ENCODE measurements around the gene ENTPD2. TPM values are rescaled to one million over a fixed set of nuclear protein-coding genes. Genes with fewer than 3 reads are reported as not detected.
A peak's percentile ranks its signal among the peaks of the same experiment; 100 is the strongest.

ENTPD2 gene
- total RNA-seq, 4 donors from 2014 or later, result 0.42 to 1.2 (median 1.0) TPM

DNA sequence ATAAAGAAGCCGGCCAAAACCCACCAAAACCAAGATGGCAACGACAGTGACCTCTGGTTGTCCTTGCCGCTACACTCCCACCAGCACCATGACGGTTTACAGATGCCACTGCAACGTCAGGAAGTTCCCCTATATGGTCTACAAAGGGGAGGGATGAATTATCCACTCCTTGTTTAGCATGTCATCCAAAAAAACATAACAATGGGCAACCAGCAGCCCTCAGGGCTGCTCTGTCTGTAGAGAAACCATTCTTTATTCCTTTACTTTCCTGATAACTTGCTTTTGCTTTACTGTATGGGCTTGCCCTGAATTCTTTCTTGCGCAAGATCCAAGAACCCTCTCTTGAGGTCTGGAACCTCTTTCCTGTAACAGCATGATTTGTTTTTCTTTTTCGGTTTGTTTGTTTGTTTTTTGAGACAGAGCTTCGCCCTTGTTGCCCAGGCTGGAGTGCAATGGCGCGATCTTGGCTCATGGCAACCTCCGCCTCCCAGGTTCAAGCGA, 21.5 kb upstream of the ENTPD2 start:
- intact Hi-C loops (cut with DNase I), result no loop called here

GRCh38 chr9:137074657-137075274, 20.9 kb upstream of the ENTPD2 start:
- peaks cover 20 to 51% (median 48%) of the 10 kb centered on the region in 4 donors for H3K4me1 ChIP-seq
- DNase-seq (ENCODE audit: extremely low spot score), result no peak
- intact Hi-C loops (cut with DNase I), result no loop called here
- WGBS, result 87% methylated on average over 12 of the region's 12 CpGs
- peaks cover 0 to 21% (median under 1%) of the 10 kb centered on the region in 4 donors for H3K27me3 ChIP-seq
- H3K9me3 ChIP-seq, result no peaks in the 10 kb centered on the region
- TF ChIP-seq EP300 (IDR thresholded peaks at IDR 0.05) (no peak), POLR2AphosphoS5 (IDR thresholded peaks at IDR 0.05) (no peak), CTCF (IDR thresholded peaks at IDR 0.05) (no peak), POLR2A (IDR thresholded peaks at IDR 0.05; ENCODE audit: low read depth) (no peak)
- H3K4me3 ChIP-seq, result no peak overlapping the region
- H3K27ac ChIP-seq (replicated peaks in 1 of 4), result no peak overlapping the region
- H3K36me3 ChIP-seq, result peaks cover 0 to 13% (median 12%) of the 10 kb centered on the region in 4 donors

More for the DNA sequence above, 21.5 kb upstream of the ENTPD2 start:
- Histone ChIP-seq H3K9me3 (no peaks in the 10 kb centered on the region), H3K4me1 (peaks cover 20 to 48% (median 42%) of the 10 kb centered on the region in 4 donors), H3K4me3 (no peak overlapping the region), H3K27ac (replicated peaks in 1 of 4) (no peak overlapping the region), H3K27me3 (peaks cover 0 to 15% (median 0%) of the 10 kb centered on the region in 4 donors), H3K36me3 (peaks cover 0 to 18% (median 17%) of the 10 kb centered on the region in 4 donors)
- no peak for DNase-seq (ENCODE audit: extremely low spot score)
- TF ChIP-seq CTCF (IDR thresholded peaks at IDR 0.05), result no peak
- no peak for TF ChIP-seq POLR2AphosphoS5 (IDR thresholded peaks at IDR 0.05)
- TF ChIP-seq EP300 (IDR thresholded peaks at IDR 0.05), result no peak
- no peak for TF ChIP-seq POLR2A (IDR thresholded peaks at IDR 0.05; ENCODE audit: low read depth)
- 90% methylated on average over 12 of the region's 12 CpGs for WGBS

DNA sequence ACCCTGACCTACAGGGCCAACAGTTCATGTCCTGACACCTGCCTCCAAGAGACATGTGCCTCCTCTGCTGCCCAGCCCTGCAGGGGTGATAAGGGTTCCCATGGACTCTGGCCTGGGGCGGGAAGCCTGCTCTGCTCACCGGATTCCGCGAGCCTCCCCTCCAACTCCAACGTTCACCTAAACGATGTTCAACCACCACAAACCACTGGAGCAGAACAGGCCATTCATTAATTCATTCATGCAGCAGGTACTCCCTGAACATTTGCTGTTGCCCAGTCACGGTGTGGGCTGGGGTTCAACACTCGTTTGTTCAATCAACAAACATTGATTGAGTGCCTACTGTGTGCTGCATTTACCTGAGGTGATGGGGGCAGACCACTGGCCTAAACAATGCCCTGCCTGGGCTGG, 20.1 kb upstream of the ENTPD2 start:
- Histone ChIP-seq H3K27ac (replicated peaks in 1 of 4) (no peak overlapping the region), H3K4me1 (peaks cover 23 to 50% (median 47%) of the 10 kb centered on the region in 4 donors), H3K36me3 (peaks cover 0 to 5% (median 4%) of the 10 kb centered on the region in 4 donors), H3K9me3 (no peaks in the 10 kb centered on the region), H3K27me3 (peaks cover 0 to 23% (median 8%) of the 10 kb centered on the region in 4 donors), H3K4me3 (no peak overlapping the region)
- TF ChIP-seq EP300 (IDR thresholded peaks at IDR 0.05) (no peak), POLR2AphosphoS5 (IDR thresholded peaks at IDR 0.05) (no peak), POLR2A (IDR thresholded peaks at IDR 0.05; ENCODE audit: low read depth) (no peak), CTCF (IDR thresholded peaks at IDR 0.05) (no peak)
- intact Hi-C loops (cut with DNase I), result no loop called here
- no peak for DNase-seq (ENCODE audit: extremely low spot score)
- 90% methylated on average over 8 of the region's 8 CpGs for WGBS

GRCh38 chr9:137071282-137071681, 17.4 kb upstream of the ENTPD2 start:
- no peak for DNase-seq (ENCODE audit: extremely low spot score)
- 80% methylated on average over 1 of the region's 2 CpGs for WGBS
- Histone ChIP-seq H3K27me3 (peaks cover 0 to 25% (median 15%) of the 10 kb centered on the region in 4 donors), H3K27ac (replicated peaks in 1 of 4) (peak overlapping the region in 1 of 4 donors; percentile 36), H3K36me3 (no peaks in the 10 kb centered on the region), H3K9me3 (no peaks in the 10 kb centered on the region), H3K4me3 (no peak overlapping the region), H3K4me1 (peaks cover 12 to 25% (median 24%) of the 10 kb centered on the region in 4 donors)
- TF ChIP-seq CTCF (IDR thresholded peaks at IDR 0.05), result no peak
- no peak for TF ChIP-seq EP300 (IDR thresholded peaks at IDR 0.05)
- TF ChIP-seq POLR2A (IDR thresholded peaks at IDR 0.05; ENCODE audit: low read depth), result no peak
- TF ChIP-seq POLR2AphosphoS5 (IDR thresholded peaks at IDR 0.05), result no peak
- intact Hi-C loops (cut with DNase I), result no loop called here
